Prostate gland (tissue), 2 donors: Measurements from ENCODE around the gene SEMA3G. TPM values are rescaled to one million over a fixed set of nuclear protein-coding genes. Genes with fewer than 3 reads are reported as not detected.

Experiments
- DNase-seq: peaks from one replicate; pipeline ENCODE4 v3.0.0-alpha.2; 2019; ENCODE audit warnings: low spot score
- H3K27ac ChIP-seq, 2 donors: fragments of 200-600 bp; sonication (generic); 2 replicates each; pipeline ENCODE4 v1.5.1; 2017 to 2019
- H3K27me3 ChIP-seq: fragments of 200-600 bp; sonication (generic); replicated peaks from 2 replicates; pipeline ENCODE4 v1.5.1; 2019; ENCODE audit not compliant: insufficient read depth
- H3K36me3 ChIP-seq, 2 donors: fragments of 200-600 bp; sonication (generic); 1 replicate in 1 of 2; 2 replicates in 1 of 2; pipeline versions ENCODE4 v1.5.1 to v1.8.1; 2017 to 2019
- H3K4me1 ChIP-seq: fragments of 200-600 bp; sonication (generic); replicated peaks from 2 replicates; pipeline ENCODE4 v1.5.1; 2019
- H3K4me3 ChIP-seq, 2 donors: fragments of 200-600 bp; sonication (generic); 2 replicates each; pipeline ENCODE4 v1.5.1; 2017 to 2019
- H3K9me3 ChIP-seq: fragments of 200-600 bp; sonication (generic); 2 replicates; pipeline ENCODE4 v1.5.1; 2017
- POLR2A ChIP-seq: fragments of 450-650 bp; IDR thresholded peaks from one replicate; pipeline ENCODE4 v1.6.1; 2016; ENCODE audit warnings: antibody characterized with exemption, mild to moderate bottlenecking
- POLR2AphosphoS5 ChIP-seq: sonication (generic); formaldehyde crosslinking; IDR thresholded peaks from one replicate; pipeline ENCODE4 v1.6.1; 2017; ENCODE audit warnings: antibody characterized with exemption
- WGBS: methylation state at CpG from one replicate; pipeline ENCODE4 v1.1.5; 2018; 5-methylcytosine and 5-hydroxymethylcytosine counted together
- intact Hi-C: fragments of 100-400 bp; cut with DNase I; formaldehyde crosslinking; loops from one replicate; pipeline ENCODE4 v1.14.2; 2022
- total RNA-seq, 2 donors: library from RNA; depleted of rRNA; stranded (reverse); fragments of >200 nt; gene quantifications; one replicate each; pipeline ENCODE4 v1.1.0, GENCODE V29; 2016
- TF ChIP-seq, protein P1 (sequence below), 4 experiments: fragments of 200-600 bp in 2 of 4; fragments of 450-650 bp in 2 of 4; sonication (generic) in 2 of 4; IDR thresholded peaks; 1 replicate in 3 of 4; 2 replicates in 1 of 4; pipeline ENCODE4 v1.5.1; 2016 to 2019; ENCODE audit warnings: antibody characterized with exemption in 4 of 4, mild to moderate bottlenecking in 2 of 4, moderate library complexity in 2 of 4

The SEMA3G gene
- total RNA-seq, 2 donors from 2014 or later, result 3.5 to 7.6 TPM

DNA sequence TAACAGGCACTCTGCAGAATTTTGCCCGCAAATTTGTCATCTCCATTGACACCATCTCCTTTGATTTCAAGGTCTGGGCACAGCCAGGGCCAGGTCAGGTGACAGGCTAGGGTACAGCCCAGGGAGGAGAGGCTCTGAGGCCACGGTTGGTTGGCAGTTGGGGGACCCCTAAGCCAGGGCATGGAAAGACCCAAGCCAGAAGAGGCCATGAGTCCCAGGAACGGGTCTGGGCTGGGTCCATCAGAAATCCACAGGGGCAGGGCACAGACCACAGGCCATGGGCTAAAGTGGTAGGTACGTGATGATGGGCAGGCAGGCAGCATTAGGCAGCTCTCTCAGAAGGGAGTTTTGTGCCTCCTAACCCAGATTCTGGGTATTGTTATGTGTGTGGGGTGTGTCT is 45.8 kb downstream of the SEMA3G start:
- Histone ChIP-seq H3K9me3 (no peaks in the 10 kb centered on the region), H3K27me3 (no peaks in the 10 kb centered on the region), H3K4me1 (no peaks in the 10 kb centered on the region), H3K4me3 (no peak overlapping the region), H3K36me3 (peaks cover 13 to 18% of the 10 kb centered on the region in 2 donors), H3K27ac (no peak overlapping the region)
- DNase-seq, result no peak
- intact Hi-C loops, result no loop called here
- TF ChIP-seq POLR2AphosphoS5 (no peak), POLR2A (no peak)
- TF ChIP-seq, protein P1, sequence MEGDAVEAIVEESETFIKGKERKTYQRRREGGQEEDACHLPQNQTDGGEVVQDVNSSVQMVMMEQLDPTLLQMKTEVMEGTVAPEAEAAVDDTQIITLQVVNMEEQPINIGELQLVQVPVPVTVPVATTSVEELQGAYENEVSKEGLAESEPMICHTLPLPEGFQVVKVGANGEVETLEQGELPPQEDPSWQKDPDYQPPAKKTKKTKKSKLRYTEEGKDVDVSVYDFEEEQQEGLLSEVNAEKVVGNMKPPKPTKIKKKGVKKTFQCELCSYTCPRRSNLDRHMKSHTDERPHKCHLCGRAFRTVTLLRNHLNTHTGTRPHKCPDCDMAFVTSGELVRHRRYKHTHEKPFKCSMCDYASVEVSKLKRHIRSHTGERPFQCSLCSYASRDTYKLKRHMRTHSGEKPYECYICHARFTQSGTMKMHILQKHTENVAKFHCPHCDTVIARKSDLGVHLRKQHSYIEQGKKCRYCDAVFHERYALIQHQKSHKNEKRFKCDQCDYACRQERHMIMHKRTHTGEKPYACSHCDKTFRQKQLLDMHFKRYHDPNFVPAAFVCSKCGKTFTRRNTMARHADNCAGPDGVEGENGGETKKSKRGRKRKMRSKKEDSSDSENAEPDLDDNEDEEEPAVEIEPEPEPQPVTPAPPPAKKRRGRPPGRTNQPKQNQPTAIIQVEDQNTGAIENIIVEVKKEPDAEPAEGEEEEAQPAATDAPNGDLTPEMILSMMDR (IDR thresholded peaks at IDR 0.05), result no peak
- 97% methylated on average over 4 of the region's 4 CpGs for WGBS

DNA sequence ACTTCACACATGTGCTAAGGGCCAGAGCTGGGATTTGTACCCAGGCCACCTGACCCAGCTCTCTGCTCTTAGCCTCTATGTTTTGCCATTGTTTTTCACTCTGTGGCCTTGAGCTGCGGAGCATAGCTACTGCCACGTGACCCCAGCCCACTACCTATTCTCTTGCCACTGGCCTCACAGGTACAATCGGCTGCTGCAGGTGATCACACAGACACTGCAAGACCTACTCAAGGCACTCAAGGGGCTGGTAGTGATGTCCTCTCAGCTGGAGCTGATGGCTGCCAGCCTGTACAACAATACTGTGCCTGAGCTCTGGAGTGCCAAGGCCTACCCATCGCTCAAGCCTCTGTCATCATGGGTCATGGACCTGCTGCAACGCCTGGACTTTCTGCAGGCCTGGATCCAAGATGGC is 46.2 kb downstream of the SEMA3G start:
- intact Hi-C loops, result no loop called here
- no peak for DNase-seq
- no peaks in the 10 kb centered on the region for H3K9me3 ChIP-seq
- no peaks in the 10 kb centered on the region for H3K27me3 ChIP-seq
- WGBS, result 90% methylated on average over 5 of the region's 5 CpGs
- H3K36me3 ChIP-seq, result peaks cover 13 to 17% of the 10 kb centered on the region in 2 donors
- no peaks in the 10 kb centered on the region for H3K4me1 ChIP-seq
- no peak overlapping the region for H3K27ac ChIP-seq
- TF ChIP-seq, protein P1 (IDR thresholded peaks at IDR 0.05), result no peak
- TF ChIP-seq POLR2AphosphoS5, result no peak
- TF ChIP-seq POLR2A, result no peak
- no peak overlapping the region for H3K4me3 ChIP-seq

DNA sequence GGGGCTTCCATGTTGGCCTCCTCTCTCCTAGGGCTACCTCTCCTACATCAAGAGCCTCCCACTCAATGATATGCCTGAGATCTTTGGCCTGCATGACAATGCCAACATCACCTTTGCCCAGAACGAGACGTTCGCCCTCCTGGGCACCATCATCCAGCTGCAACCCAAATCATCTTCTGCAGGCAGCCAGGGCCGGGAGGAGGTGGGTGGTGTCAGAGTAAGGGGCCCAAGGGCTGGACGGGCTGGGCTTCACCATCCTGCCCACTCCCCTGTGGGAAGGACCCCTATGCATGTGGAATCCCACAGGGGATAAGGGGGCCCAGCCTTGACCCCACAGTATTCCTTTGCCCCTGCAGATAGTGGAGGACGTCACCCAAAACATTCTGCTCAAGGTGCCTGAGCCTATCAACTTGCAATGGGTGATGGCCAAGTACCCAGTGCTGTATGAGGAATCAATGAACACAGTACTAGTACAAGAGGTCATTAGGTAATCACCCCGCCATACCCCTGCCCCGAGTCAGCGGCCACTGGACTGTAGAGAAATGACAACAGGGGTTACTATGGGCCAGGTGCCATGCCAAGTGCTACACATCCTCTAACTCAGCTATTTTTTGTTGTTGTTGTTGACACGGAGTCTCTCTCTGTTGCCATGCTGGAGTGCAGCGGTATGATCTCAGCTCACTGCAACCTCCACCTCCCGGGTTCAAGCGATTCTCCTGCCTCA is 47.1 kb downstream of the SEMA3G start:
- TF ChIP-seq POLR2AphosphoS5 (no peak), POLR2A (no peak)
- TF ChIP-seq, protein P1 (IDR thresholded peaks at IDR 0.05), result no peak
- Histone ChIP-seq H3K4me3 (no peak overlapping the region), H3K36me3 (peaks cover 6 to 12% of the 10 kb centered on the region in 2 donors), H3K27ac (no peak overlapping the region), H3K4me1 (no peaks in the 10 kb centered on the region), H3K9me3 (no peaks in the 10 kb centered on the region), H3K27me3 (no peaks in the 10 kb centered on the region)
- DNase-seq, result no peak
- intact Hi-C loops, result no loop called here
- WGBS, result 88% methylated on average over 13 of the region's 13 CpGs

DNA sequence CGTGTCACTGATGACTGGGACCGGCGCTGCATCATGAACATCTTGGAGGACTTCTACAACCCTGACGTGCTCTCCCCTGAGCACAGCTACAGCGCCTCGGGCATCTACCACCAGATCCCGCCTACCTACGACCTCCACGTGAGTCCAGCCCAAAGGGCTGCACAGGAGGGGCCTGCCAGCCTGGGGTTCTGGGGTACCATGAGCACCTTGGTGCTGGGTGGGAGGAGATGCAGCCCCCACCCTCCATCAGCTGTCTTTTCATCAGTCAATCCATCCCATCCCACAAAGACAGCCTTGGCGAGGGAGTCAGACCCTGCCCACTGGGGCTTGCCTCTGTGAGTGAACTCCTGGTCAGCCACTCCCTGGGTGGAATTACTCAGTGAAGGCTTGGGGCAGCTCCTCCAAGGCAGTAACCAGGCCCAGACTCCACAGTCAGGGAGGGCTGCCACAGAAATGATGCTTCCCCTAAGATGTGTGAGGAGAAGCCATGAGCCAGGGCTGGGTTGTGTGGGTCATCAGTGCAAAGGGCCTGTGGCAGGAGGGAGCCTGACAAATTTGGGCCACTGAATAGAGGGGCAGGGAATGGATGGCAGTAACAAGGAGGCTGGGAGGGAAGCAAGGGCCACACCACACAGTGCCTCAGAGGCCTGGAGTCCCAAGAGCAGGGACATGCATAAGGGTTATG is 47.9 kb downstream of the SEMA3G start:
- no peak overlapping the region for H3K27ac ChIP-seq
- no peak overlapping the region for H3K4me3 ChIP-seq
- TF ChIP-seq POLR2A (no peak), POLR2AphosphoS5 (no peak)
- TF ChIP-seq, protein P1 (IDR thresholded peaks at IDR 0.05), result no peak
- DNase-seq, result no peak
- H3K4me1 ChIP-seq, result no peaks in the 10 kb centered on the region
- no peaks in the 10 kb centered on the region for H3K9me3 ChIP-seq
- H3K27me3 ChIP-seq, result no peaks in the 10 kb centered on the region
- 80% methylated on average over 10 of the region's 10 CpGs for WGBS
- intact Hi-C loops, result no loop called here
- H3K36me3 ChIP-seq, result peaks cover 0 to 5% of the 10 kb centered on the region in 2 donors
